GM12878 (cell line): ENCODE results near the gene ADCYAP1R1. TPM values are rescaled to one million over a fixed set of nuclear protein-coding genes. Genes with fewer than 3 reads are reported as not detected.

Source experiments
- ATAC-seq: fragments of 200-7000 bp; cut with Tn5 transposase; 3 replicates; pipeline ENCODE4 v1.9.1; 2020; ENCODE audit warnings: mild to moderate bottlenecking, moderate library complexity
- BruUV-seq: library from RNA; stranded (reverse); fragments of 400-500 nt; replicated peaks from 2 replicates; lab custom pipeline; 2021; lab: Mats Ljungman, UMichigan
- CTCF ChIA-PET: fragments of 300-600 bp; sonication (Branson Sonifier 250); formaldehyde crosslinking; extraction: SDS; loops from one replicate; lab custom pipeline; 2021; ENCODE audit warnings: inconsistent platforms; lab: Yijun Ruan, JAX
- POLR2A ChIA-PET: fragments of 350-600 bp; formaldehyde crosslinking; extraction: SDS; loops from one replicate; lab custom pipeline; 2021; ENCODE audit warnings: inconsistent platforms; lab: Charles Lee
- RAD21 ChIA-PET: fragments of 300-600 bp; sonication (Branson Sonifier 250); formaldehyde crosslinking; loops from one replicate; lab custom pipeline; 2023; ENCODE audit warnings: antibody characterized with exemption; ENCODE audit not compliant: unreplicated experiment; lab: Charles Lee
- SMC1A ChIA-PET: fragments of 300-600 bp; sonication (Branson Sonifier 250); formaldehyde crosslinking; loops from one replicate; lab custom pipeline; 2023; ENCODE audit not compliant: unreplicated experiment, uncharacterized antibody; lab: Charles Lee
- DNase-seq: peaks from one replicate; pipeline ENCODE4 v3.0.0-alpha.2; 2011; ENCODE audit warnings: low read depth, low spot score
- FAIRE-seq: peaks from 3 replicates; lab custom pipeline; 2011; peaks lifted over from hg19 to GRCh38; lab: Jason Lieb, UNC
- H2AFZ ChIP-seq: 2 replicates; pipeline ENCODE4 v1.6.0; 2011; ENCODE audit warnings: low read depth, low read length, control low read depth; ENCODE audit not compliant: control insufficient read depth
- H3K27ac ChIP-seq: 2 replicates; pipeline ENCODE4 v1.5.1; 2011; ENCODE audit warnings: control low read depth; ENCODE audit not compliant: control insufficient read depth, insufficient read depth
- H3K27me3 ChIP-seq, 2 experiments: replicated peaks in 1 of 2; 2 replicates each; pipeline versions ENCODE4 v1.6.0 to v1.6.1; 2011; ENCODE audit warnings: low read length in 1 of 2; ENCODE audit not compliant: control insufficient read depth in 2 of 2, insufficient read depth in 2 of 2
- H3K36me3 ChIP-seq, 2 experiments: 2 replicates each; pipeline ENCODE4 v1.5.1; 2011; ENCODE audit warnings: low read length in 1 of 2; ENCODE audit not compliant: control insufficient read depth in 2 of 2, insufficient read depth in 2 of 2
- H3K4me1 ChIP-seq: 2 replicates; pipeline ENCODE4 v1.6.1; 2011; ENCODE audit warnings: mild to moderate bottlenecking, low read length, moderate library complexity, mixed read lengths; ENCODE audit not compliant: control insufficient read depth, insufficient read depth
- H3K4me2 ChIP-seq: 2 replicates; pipeline ENCODE4 v1.6.0; 2011; ENCODE audit warnings: control low read depth; ENCODE audit not compliant: control insufficient read depth, insufficient read depth
- H3K4me3 ChIP-seq: fragments of 200-600 bp; sonication (generic); 2 replicates; pipeline ENCODE4 v1.5.1; 2016
- H3K79me2 ChIP-seq: 2 replicates; pipeline ENCODE4 v1.6.0; 2011; ENCODE audit warnings: low read length; ENCODE audit not compliant: control insufficient read depth, insufficient read depth
- H3K9ac ChIP-seq: 2 replicates; pipeline ENCODE4 v1.8.0; 2011; ENCODE audit warnings: low read length, control low read depth, mixed read lengths; ENCODE audit not compliant: control insufficient read depth, insufficient read depth
- H3K9me3 ChIP-seq: replicated peaks from 3 replicates; pipeline ENCODE4 v1.5.1; 2011; ENCODE audit warnings: mild to moderate bottlenecking, low read length; ENCODE audit not compliant: control insufficient read depth, insufficient read depth
- H4K20me1 ChIP-seq: 2 replicates; pipeline ENCODE4 v1.6.0; 2011; ENCODE audit not compliant: control insufficient read depth, insufficient read depth
- ATF3 ChIP-seq: IDR thresholded peaks from 2 replicates; pipeline ENCODE4 v1.6.1; 2011; ENCODE audit warnings: low read depth, mild to moderate bottlenecking, low read length, moderate library complexity, borderline replicate concordance; ENCODE audit errors: extremely low read depth
- BMI1 ChIP-seq: fragments of 450-650 bp; IDR thresholded peaks from 2 replicates; pipeline ENCODE4 v1.6.1; 2016; ENCODE audit warnings: mild to moderate bottlenecking, moderate library complexity, borderline replicate concordance
- CUX1 ChIP-seq: IDR thresholded peaks from 2 replicates; pipeline ENCODE4 v1.6.1; 2012; ENCODE audit warnings: improper control_type of control experiment, low read depth, low read length; ENCODE audit not compliant: insufficient replicate concordance
- HDAC6 ChIP-seq: fragments of 200-600 bp; sonication (generic); IDR thresholded peaks from one replicate; pipeline ENCODE4 v1.8.0; 2017; ENCODE audit warnings: antibody characterized with exemption; ENCODE audit not compliant: unreplicated experiment
- IKZF2 ChIP-seq, 2 experiments: fragments of 450-650 bp; IDR thresholded peaks; 2 replicates each; pipeline ENCODE4 v1.6.1; 2017; ENCODE audit warnings: mild to moderate bottlenecking in 2 of 2, moderate library complexity in 2 of 2
- IRF5 ChIP-seq: fragments of 450-650 bp; IDR thresholded peaks from 2 replicates; pipeline ENCODE4 v1.6.1; 2017; ENCODE audit warnings: borderline replicate concordance
- MXI1 ChIP-seq: fragments of 150-350 bp; IDR thresholded peaks from 2 replicates; pipeline ENCODE4 v1.6.1; 2011; ENCODE audit warnings: low read depth, mild to moderate bottlenecking, inconsistent platforms, low read length, improper control_type of control experiment
- PBX3 ChIP-seq: IDR thresholded peaks from 2 replicates; pipeline ENCODE4 v1.6.1; 2011; ENCODE audit warnings: mild to moderate bottlenecking, low read depth, low read length, moderate library complexity; ENCODE audit not compliant: insufficient replicate concordance
- PKNOX1 ChIP-seq: fragments of 450-650 bp; IDR thresholded peaks from 2 replicates; pipeline ENCODE4 v1.6.1; 2016; ENCODE audit warnings: mild to moderate bottlenecking
- SMARCA5 ChIP-seq: fragments of 450-650 bp; IDR thresholded peaks from 2 replicates; pipeline ENCODE4 v1.6.1; 2017; ENCODE audit warnings: mild to moderate bottlenecking
- YY1 ChIP-seq: IDR thresholded peaks from 2 replicates; pipeline ENCODE4 v1.6.1; 2011; ENCODE audit warnings: low read depth, mild to moderate bottlenecking, low read length
- ZNF207 ChIP-seq: fragments of 450-650 bp; IDR thresholded peaks from 2 replicates; pipeline ENCODE4 v1.6.1; 2014; ENCODE audit warnings: antibody characterized with exemption, mild to moderate bottlenecking, borderline replicate concordance
- WGBS: methylation state at CpG from one replicate; pipeline ENCODE4 v1.1.6; 2016; ENCODE audit warnings: low lambda C conversion rate; ENCODE audit not compliant: insufficient replicate concordance, insufficient coverage; ENCODE audit errors: missing lambda C conversion rate; 5-methylcytosine and 5-hydroxymethylcytosine counted together
- in situ Hi-C: fragments of 300-500 bp; cut with MboI; formaldehyde crosslinking; loops from 9 replicates; pipeline ENCODE4 v1.14.3; 2018; ENCODE audit warnings: mixed read lengths
- intact Hi-C: fragments of 100-400 bp; cut with micrococcal nuclease; formaldehyde crosslinking; loops from one replicate; pipeline ENCODE4 v1.14.2; 2022; ENCODE audit not compliant: unreplicated experiment
- polyA plus RNA-seq, 11 experiments: library from polyadenylated mRNA; depleted of rRNA in 4 of 11; unstranded in 6 of 11; stranded (reverse) in 5 of 11; fragments of >200 nt; fragmentation: Nextera tagmentation in 4 of 11; fragmentation: Illumina TruSeq in 1 of 11; extraction: Ambion mirVana in 4 of 11; extraction: Trizol in 1 of 11; gene quantifications; 1 replicate in 1 of 11; 2 replicates in 10 of 11; pipeline versions ENCODE4 v1.2.1 to v1.2.3, GENCODE V29; 2011 to 2016; ENCODE audit warnings: inconsistent platforms in 2 of 11, missing spikeins in 2 of 11, low read depth in 1 of 11
- total RNA-seq, 4 experiments: library from RNA; depleted of rRNA in 3 of 4; stranded (reverse); fragments of >200 nt in 3 of 4; fragmentation: Illumina TruSeq in 1 of 4; extraction: Trizol in 1 of 4; gene quantifications; 2 replicates each; pipeline versions ENCODE4 v1.2.1 to v1.2.3, GENCODE V29; 2013 to 2021

Gene ADCYAP1R1
- total and polyA plus RNA-seq, 10 of the 15 experiments (the other 5 are each of a cell fraction or from before 2014, with no cell fraction given): not detected

GRCh38 chr7:31017721-31018120 lies 34.4 kb upstream of the ADCYAP1R1 start:
- Histone ChIP-seq H3K9ac (no peak overlapping the region), H3K36me3 (no peaks in the 10 kb centered on the region), H3K79me2 (no peaks in the 10 kb centered on the region), H2AFZ (no peak overlapping the region), H3K4me3 (no peak overlapping the region), H3K4me1 (no peaks in the 10 kb centered on the region), H3K27ac (no peak overlapping the region), H3K27me3 (no peaks in the 10 kb centered on the region; a peak in 1 of 4 replicates), H4K20me1 (no peaks in the 10 kb centered on the region), H3K4me2 (no peak overlapping the region), H3K9me3 (no peaks in the 10 kb centered on the region)
- no TSS peak for BruUV-seq
- ChIA-PET RAD21 (no interaction called here), CTCF (no interaction called here), POLR2A (no interaction called here), SMC1A (interaction anchor here (0.6 kb wide), 1 partner anchor 108 kb away, joined by 3 read pairs; no protein-coding TSS in a partner anchor)
- intact Hi-C loops: no loop called here
- ATAC-seq (no peak), FAIRE-seq (no peak), DNase-seq (no peak)
- WGBS: 44% methylated on average over 5 of the region's 5 CpGs
- in situ Hi-C loops: no loop called here
- TF ChIP-seq YY1: no peak
- TF ChIP-seq CUX1: no peak
- no peak for TF ChIP-seq BMI1
- TF ChIP-seq ATF3: no peak
- TF ChIP-seq SMARCA5: no peak
- TF ChIP-seq IRF5: no peak
- no peak for TF ChIP-seq PBX3
- no peak for TF ChIP-seq IKZF2 (IDR thresholded peaks at IDR 0.05)
- TF ChIP-seq ZNF207: no peak
- no peak for TF ChIP-seq MXI1
- TF ChIP-seq PKNOX1: no peak
- TF ChIP-seq HDAC6: no peak
